ENCODE data around the gene HTR2B.
"Not testable (repeated sequence)": the region's sequence is repeated elsewhere in the genome, so short reads cannot be mapped to it uniquely, and the experiment has no call there.

HTR2B gene

DNA sequence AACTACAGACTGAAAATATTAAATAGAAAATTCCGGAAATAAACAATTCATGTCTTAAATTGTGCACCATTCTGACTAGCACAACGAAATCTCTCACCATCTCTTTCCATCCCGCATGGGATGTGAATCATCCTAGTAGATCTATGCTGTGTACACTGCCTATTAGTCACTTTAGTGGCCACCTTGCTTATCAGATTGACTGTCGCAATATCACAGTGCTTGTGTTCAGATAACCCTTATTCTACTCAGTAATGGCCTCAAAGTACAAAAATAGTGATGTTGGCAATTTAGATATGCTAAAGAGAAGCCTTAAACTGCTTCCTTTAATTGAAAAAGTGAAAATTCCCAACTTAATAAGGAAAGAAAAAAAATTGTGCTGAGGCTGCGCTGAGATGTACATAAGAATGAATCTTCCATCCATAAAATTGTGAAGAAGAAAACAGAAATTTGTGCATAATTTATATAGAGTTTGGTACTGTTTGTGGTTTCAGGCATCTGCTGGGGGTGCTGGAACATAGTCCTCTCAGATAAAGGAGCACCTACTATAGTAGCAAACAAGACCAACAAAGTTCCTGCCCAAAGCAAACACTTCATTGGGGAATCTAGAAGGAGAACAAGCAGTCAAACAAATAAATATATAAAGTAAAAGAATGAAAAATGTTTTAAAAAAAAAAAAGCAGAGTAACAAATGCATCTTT is 56.2 kb downstream of the HTR2B start:
- DNase-seq (ENCODE audit: low read depth): peak; percentile 72
- TF ChIP-seq, protein P1, sequence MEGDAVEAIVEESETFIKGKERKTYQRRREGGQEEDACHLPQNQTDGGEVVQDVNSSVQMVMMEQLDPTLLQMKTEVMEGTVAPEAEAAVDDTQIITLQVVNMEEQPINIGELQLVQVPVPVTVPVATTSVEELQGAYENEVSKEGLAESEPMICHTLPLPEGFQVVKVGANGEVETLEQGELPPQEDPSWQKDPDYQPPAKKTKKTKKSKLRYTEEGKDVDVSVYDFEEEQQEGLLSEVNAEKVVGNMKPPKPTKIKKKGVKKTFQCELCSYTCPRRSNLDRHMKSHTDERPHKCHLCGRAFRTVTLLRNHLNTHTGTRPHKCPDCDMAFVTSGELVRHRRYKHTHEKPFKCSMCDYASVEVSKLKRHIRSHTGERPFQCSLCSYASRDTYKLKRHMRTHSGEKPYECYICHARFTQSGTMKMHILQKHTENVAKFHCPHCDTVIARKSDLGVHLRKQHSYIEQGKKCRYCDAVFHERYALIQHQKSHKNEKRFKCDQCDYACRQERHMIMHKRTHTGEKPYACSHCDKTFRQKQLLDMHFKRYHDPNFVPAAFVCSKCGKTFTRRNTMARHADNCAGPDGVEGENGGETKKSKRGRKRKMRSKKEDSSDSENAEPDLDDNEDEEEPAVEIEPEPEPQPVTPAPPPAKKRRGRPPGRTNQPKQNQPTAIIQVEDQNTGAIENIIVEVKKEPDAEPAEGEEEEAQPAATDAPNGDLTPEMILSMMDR (IDR thresholded peaks at IDR 0.05; ENCODE audit: insufficient read depth, low read depth, low read length, missing control alignments): no peak
- H3K4me3 ChIP-seq (ENCODE audit: low read length): no peak overlapping the region

DNA sequence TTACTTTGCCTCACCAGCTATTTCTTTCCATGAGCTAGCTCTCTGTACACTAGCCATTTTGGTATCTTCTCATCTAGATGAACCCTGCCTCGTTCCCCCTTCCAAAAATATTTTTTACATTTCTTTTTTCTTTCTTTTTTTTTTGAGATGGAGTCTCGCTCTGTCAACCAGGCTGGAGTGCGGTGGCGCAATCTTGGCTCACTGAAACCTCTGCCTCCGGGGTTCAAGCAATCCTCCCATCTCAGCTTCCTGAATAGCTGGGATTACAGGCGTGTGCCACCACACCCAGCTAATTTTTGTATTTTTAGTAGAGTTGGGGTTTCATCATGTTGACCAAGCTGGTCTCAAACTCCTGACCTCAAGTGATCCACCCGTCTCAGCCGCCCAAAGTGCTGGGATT is 57.3 kb downstream of the HTR2B start:
- H3K4me3 ChIP-seq (ENCODE audit: low read length); DNase-seq (ENCODE audit: low read depth): not testable (repeated sequence)

DNA sequence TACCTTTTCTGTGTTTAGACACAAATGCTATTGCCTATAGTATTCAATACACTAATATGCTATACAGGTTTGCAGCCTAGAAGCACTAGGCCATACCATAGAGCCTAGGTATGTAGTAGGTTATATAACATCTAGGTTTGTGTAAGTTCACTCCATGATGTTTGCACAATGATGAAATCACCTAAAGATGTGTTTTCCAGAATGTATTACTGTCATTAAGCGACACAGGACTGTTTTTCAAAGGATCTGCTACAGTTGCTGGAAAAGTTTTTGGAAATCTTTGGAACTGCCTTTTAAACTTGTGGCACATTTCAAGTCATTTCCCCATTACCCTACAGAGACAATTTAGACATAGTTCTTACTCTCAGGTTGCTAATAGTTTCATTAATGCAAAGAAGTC is 58.9 kb downstream of the HTR2B start:
- no peak for DNase-seq (ENCODE audit: low read depth)
- TF ChIP-seq, protein P1 (IDR thresholded peaks at IDR 0.05; ENCODE audit: insufficient read depth, low read depth, low read length, missing control alignments): no peak
- no peak overlapping the region for H3K4me3 ChIP-seq (ENCODE audit: low read length)

DNA sequence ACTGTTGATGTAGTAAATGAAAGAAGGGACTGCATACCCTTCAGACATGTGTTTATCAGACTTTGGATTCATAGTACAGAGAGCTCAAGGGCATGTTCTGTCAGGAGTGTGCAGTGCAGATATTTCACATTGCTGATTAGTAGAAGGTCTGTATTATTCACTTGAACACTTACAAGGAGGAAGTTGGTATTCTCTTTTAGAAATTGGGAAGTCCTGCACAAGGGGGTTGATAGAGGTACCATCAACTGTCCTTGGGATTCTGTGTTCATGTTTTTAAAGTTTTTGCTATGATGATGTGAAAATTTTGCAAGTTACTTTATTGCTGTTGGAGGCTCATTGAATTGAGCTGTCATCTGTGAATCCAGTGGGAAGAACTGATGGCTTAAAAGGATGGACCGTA is 61.5 kb downstream of the HTR2B start:
- no peak overlapping the region for H3K4me3 ChIP-seq (ENCODE audit: low read length)
- DNase-seq (ENCODE audit: low read depth): no peak
- TF ChIP-seq, protein P1 (IDR thresholded peaks at IDR 0.05; ENCODE audit: insufficient read depth, low read depth, low read length, missing control alignments): no peak

DNA sequence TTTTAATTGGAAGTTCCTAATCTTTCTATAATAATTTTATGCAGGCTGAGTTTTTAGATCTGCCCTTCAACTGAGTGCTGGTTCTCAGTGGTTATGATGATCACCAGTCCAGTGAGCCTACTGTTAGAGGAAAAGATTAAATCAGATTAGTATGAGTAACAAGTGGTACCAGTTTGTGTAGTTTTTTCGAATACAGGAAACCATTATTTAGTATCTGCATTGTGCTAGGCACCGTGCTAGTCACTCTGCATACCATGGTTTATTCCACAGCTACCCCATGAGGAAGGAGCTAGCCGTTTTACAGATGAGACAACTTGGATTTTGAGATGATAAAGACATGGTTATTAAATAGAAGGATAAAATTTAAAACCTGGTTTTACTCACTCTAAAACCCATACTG is 62.1 kb downstream of the HTR2B start:
- H3K4me3 ChIP-seq (ENCODE audit: low read length): no peak overlapping the region
- DNase-seq (ENCODE audit: low read depth): no peak
- TF ChIP-seq, protein P1 (IDR thresholded peaks at IDR 0.05; ENCODE audit: insufficient read depth, low read depth, low read length, missing control alignments): no peak

DNA sequence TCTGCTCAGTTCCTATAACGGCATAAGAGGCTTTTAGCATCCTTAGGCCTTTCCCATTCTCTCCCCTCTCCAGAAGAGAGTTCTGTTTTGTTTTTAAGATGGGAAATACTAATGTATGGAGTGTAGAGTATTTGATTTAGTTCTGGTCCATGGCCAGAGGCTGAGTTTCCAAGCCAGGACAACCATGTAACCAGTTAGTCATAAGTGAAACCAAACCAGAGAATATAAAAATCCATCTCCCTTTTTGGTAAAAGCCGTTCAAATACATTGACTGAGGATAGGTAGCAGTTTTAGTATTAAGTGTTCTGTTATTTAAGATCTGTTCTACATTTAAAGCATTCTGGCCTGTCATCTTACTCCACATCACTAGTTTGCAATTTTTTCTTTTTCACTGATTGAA is 65.1 kb downstream of the HTR2B start:
- TF ChIP-seq, protein P1 (IDR thresholded peaks at IDR 0.05; ENCODE audit: insufficient read depth, low read depth, low read length, missing control alignments): no peak
- H3K4me3 ChIP-seq (ENCODE audit: low read length): no peak overlapping the region
- no peak for DNase-seq (ENCODE audit: low read depth)

DNA sequence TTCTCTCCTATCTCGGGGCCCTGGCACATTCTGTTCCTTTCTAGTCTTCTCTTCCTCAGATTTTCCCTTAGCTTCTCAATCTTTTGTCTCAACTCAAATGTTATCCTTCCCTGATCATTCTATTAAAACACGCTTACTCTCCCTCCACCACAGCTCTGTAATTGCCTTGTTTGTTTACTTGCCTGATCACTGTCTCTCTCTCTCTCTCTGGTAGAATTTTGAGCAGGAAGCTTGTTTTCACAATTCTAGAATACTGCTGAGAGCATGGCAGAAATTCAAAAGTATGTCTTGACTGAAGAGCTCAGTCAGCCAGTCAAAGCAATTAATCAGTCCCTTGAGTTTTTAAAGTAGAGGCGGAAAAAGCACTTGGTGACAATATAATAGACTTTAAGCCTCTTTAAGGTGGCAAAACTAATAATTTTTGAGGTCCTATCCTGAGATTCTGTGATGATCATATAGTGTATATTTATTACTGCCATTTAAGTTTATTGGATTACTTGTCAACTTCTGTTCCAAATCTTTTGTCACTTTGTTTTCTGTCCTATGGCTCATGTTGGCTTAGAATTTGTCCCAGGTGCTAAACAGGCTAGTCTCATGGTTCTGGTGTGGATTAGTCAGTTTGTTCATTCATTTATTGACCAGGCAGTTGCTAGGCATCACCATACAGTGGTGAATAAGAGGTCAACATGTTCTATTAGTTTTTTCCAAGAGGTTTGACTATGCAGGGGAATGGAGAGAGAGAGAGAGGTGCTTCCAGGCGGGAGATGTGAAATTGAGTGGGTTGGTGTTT is 65.9 kb downstream of the HTR2B start:
- H3K4me3 ChIP-seq (ENCODE audit: low read length): no peak overlapping the region
- DNase-seq (ENCODE audit: low read depth): peak; percentile 50
- TF ChIP-seq, protein P1 (IDR thresholded peaks at IDR 0.05; ENCODE audit: insufficient read depth, low read depth, low read length, missing control alignments): no peak

Data from epithelial cell of esophagus (primary cell).